ENCODE measurements around the gene WAPL. TPM values are rescaled to one million over a fixed set of nuclear protein-coding genes. Genes with fewer than 3 reads are reported as not detected.
"Not testable (repeated sequence)": the region's sequence is repeated elsewhere in the genome, so short reads cannot be mapped to it uniquely, and the experiment has no call there.

The WAPL gene
- total and polyA plus RNA-seq, 2 of the 8 experiments (the other 6 are each of a cell fraction or from before 2014, with no cell fraction given): 12.8 to 48.1 TPM

- H3K14ac ChIP-seq (ENCODE audit: insufficient read length); H2BK120ac ChIP-seq (replicated peaks; ENCODE audit: low read depth, low read length); H2BK15ac ChIP-seq (ENCODE audit: low read length); H3K27ac ChIP-seq (ENCODE audit: low read depth, low read length); H2BK5ac ChIP-seq (ENCODE audit: low read depth, low read length); H3K18ac ChIP-seq (ENCODE audit: extremely low read depth, low read length); DNase-seq (ENCODE audit: low read depth in 1 of 2, low spot score in 2 of 2); H3K4me3 ChIP-seq (ENCODE audit: extremely low read depth in 1 of 4, insufficient read depth in 2 of 4, low read depth in 3 of 4, low read length in 4 of 4); FAIRE-seq; H3K23ac ChIP-seq (ENCODE audit: insufficient read length); H3K9ac ChIP-seq (replicated peaks in 1 of 4; ENCODE audit: extremely low read depth in 1 of 4, low read depth in 3 of 4, low read length in 3 of 4); H3K79me2 ChIP-seq (ENCODE audit: control insufficient read depth in 1 of 2, insufficient read depth in 2 of 2, low read length in 2 of 2); H2BK12ac ChIP-seq (ENCODE audit: low read depth, low read length); H2BK20ac ChIP-seq (ENCODE audit: low read length); H2AK5ac ChIP-seq (ENCODE audit: low read depth, low read length); H4K8ac ChIP-seq (ENCODE audit: extremely low read depth, insufficient read depth, low read length); H3K56ac ChIP-seq (replicated peaks; ENCODE audit: insufficient read length, low read depth, low read length); H4K20me1 ChIP-seq (replicated peaks in 1 of 2; ENCODE audit: control insufficient read depth in 1 of 2, insufficient read depth in 2 of 2, low read length in 2 of 2); H3K4me2 ChIP-seq (ENCODE audit: insufficient read depth in 1 of 2, low read depth in 2 of 2, low read length in 2 of 2); H4K91ac ChIP-seq (replicated peaks; ENCODE audit: insufficient read length, low read length); H4K5ac ChIP-seq (ENCODE audit: insufficient read length, low read depth, low read length); POLR2A ChIA-PET (ENCODE audit: partially characterized antibody); H3K9me3 ChIP-seq (ENCODE audit: insufficient read depth in 2 of 2, low read depth in 1 of 2, low read length in 1 of 2); H3K36me3 ChIP-seq (ENCODE audit: control insufficient read depth in 2 of 4, insufficient read depth in 4 of 4, low read length in 3 of 4); H3K79me1 ChIP-seq (ENCODE audit: low read depth, low read length); H3K4ac ChIP-seq (replicated peaks; ENCODE audit: insufficient read length, low read depth, low read length); H3K23me2 ChIP-seq (ENCODE audit: low read depth, low read length); H2AFZ ChIP-seq (ENCODE audit: low read length): not testable (repeated sequence)
- CTCF ChIA-PET (ENCODE audit: partially characterized antibody): interaction anchor here (0.6 to 1.4 kb wide), 3 partner anchors 11 to 138 kb away, joined by 3 to 4 read pairs (median 3); no protein-coding TSS in a partner anchor
- 95% methylated on average over 8 of the region's 8 CpGs; no CpG with 5 or more reads in 1 of the 2 experiments for WGBS, 2 experiments (ENCODE audit: extremely low coverage in 1 of 2, insufficient coverage in 1 of 2, insufficient read length in 1 of 2, insufficient replicate concordance in 2 of 2, low coverage in 1 of 2, low lambda C conversion rate in 2 of 2, missing lambda C conversion rate in 1 of 2)
- H3K27me3 ChIP-seq (replicated peaks in 1 of 4; ENCODE audit: control insufficient read depth in 3 of 4, extremely low read depth in 1 of 4, insufficient read depth in 3 of 4, low read length in 3 of 4): peaks cover 0 to 21% (median 10%) of the 10 kb centered on the region in 4 experiments; a peak in 5 of 7 replicates
- peaks cover 6 to 22% (median 15%) of the 10 kb centered on the region in 4 experiments for H3K4me1 ChIP-seq (replicated peaks in 1 of 4; ENCODE audit: control insufficient read depth in 3 of 4, insufficient read depth in 4 of 4, low read length in 3 of 4)
Observed at GRCh38 chr10:86538040-86538439, 16.4 kb upstream of the WAPL start.

Measured in H1 (cell line).